GM18511 (cell line): ENCODE results near the gene HBS1L.
"Not testable (repeated sequence)": the region's sequence is repeated elsewhere in the genome, so short reads cannot be mapped to it uniquely, and the experiment has no call there.

Experiments used
- ATAC-seq: cut with Tn5 transposase; IDR thresholded peaks from one replicate; pipeline ENCODE4 v1.9.1; 2021; ENCODE audit warnings: mild to moderate bottlenecking, moderate library complexity; ENCODE audit not compliant: unreplicated experiment

Gene HBS1L

DNA sequence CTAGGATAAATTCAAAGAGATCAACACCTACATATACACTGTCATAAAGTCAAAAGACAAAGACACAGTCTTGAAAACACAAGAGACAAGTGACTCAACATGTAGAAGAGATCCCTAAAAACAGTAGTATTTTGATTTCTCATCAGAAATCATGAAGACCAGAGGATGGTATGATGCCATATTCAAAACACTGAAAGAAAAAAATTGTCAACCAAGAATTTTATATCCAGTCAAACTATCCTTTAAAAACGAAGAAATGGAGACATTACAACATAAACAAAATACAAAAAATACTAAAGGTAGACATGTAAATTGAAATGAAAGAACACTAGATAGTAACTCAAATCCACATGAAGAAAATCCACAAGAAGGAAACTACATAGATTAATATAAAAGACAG lies 27.3 kb upstream of the HBS1L start:
- no peak for ATAC-seq

DNA sequence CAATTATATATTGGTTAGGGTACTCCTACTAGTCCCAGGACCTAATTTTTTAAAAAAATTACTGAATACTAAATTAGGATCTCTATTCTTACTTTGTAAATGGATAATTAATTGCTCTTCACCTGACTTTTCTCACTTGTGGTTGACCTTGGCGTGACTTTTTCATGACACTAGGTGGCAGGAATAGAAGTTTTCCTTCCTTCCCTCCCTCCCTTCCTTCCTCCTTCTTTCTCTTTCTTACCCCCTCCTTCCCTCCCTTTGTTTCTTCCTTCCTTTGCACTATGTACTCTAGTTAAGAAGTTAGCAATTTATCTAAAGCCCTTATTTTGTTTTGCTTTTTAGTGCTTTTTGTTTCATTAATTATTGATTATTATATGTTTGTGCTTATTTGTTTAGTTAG lies 20.4 kb upstream of the HBS1L start:
- no peak for ATAC-seq

DNA sequence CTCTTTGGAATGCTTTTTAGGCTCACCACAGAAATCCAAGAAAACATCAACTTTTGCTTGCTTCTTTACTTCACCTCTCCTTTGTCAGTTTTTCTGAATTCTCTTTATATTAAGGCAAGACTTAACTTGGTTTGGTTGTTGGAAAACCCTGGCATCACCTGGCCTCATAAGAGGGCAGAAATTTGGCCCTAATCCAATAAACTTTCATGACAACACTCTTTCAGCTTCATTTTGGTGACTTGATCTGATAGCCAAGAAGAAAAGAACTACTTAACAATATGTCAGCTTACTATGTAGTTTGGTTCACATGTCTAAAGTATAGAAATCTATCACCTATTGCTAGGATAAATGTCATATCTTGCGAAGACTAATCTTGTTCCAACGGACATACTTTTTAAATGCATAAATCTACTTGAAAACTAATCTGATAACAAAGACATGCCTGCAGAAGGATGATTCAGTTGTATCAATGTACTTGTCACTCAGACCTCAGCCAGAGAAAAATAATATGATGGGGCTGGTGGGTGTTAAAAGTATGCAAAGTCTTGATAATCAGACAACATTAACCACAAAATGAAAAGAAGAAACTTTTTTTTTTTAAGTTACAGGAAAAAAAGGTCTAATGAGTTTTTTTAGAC lies 19.3 kb upstream of the HBS1L start:
- ATAC-seq: no peak

DNA sequence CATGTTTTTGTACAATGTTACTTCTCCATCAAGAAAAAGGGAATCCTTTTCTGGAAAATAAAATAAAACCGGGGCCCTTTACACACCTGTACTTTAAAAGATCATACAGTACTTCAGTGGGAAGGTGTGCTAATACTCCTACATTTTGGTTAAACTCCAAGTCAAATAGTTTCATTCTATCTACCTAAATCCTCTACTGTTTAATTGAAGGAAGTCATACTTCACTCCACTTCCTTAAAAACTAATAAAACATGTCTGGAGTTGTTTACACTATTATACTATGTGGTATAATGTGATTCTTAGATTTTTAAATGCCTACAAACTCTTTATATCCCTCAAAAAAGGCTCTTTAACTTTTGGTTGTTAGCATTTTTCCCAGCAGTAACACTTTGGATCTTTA lies 18.6 kb upstream of the HBS1L start:
- ATAC-seq: no peak

DNA sequence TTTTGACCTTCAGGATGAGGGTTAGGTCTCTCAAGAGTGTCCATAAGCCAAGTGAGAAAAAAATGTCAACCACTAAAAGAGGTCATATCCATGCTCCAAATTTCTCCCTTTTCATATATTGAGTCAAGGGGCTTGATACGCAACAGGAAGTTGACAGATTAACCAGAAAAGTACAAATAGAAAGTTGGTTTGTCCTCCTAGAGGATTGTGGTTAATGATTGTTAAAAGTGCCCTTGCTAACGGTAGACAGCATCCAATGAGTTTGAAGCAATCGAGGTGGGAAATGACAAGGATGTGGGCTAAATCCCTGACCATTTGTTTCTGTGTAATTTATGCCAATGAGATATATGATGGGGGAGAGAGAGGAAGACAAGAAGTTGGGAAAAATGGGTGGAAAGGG lies 18.1 kb upstream of the HBS1L start:
- no peak for ATAC-seq

DNA sequence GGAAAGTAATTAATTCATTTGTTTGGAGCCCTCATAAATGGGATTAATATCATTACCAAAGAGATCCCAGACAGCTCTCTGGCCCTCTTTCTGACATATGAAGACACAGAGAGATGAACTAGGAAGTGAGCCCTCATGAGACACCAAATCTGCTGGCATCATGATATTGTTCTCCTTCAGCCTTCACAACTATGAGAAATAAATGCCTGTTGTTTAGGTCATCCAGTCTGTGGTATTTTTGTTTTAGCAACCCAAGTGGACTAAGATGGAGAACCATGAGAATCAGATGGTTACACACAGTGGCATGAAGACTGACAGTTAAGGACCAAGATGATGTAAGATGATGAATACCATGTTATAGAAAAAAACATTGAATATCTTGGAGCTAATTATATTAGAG lies 16.9 kb upstream of the HBS1L start:
- ATAC-seq: no peak

DNA sequence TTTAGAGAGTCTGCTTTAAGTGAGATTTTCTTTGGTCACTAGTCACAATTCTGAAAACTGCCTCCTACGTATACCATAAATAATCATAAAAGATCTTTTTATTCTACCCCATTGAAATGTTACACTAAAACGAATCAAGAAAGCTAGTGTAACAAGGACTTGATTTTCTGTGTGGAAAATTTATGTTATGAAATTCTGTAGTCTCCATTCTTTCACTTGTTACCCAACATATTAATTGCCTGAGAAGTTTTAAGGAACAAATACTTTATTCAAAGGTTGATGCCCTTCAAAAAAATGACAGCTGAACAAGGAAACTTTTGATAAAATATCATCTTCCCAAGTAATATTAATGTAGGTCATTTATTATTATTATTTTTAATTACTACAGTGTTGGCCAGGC lies 13.3 kb upstream of the HBS1L start:
- no peak for ATAC-seq

DNA sequence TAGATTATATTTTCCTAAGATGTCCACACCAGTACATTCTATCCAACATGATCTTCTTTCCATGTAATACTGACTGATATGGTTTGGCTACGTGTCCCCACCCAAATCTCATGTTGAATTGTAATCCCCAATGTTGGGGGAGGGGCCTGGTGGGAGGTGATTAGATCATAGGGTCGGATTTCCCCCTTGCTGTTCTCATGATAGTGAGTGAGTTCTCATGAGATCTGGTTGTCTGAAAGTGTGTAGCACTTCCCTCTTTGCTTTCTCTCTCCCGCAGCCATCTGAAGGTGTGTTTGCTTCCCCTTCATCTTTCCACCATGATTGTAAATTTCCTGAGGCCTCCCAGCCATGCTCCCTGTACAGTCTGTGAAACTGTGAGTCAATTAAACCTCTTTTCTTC lies 12.2 kb upstream of the HBS1L start:
- no peak for ATAC-seq

DNA sequence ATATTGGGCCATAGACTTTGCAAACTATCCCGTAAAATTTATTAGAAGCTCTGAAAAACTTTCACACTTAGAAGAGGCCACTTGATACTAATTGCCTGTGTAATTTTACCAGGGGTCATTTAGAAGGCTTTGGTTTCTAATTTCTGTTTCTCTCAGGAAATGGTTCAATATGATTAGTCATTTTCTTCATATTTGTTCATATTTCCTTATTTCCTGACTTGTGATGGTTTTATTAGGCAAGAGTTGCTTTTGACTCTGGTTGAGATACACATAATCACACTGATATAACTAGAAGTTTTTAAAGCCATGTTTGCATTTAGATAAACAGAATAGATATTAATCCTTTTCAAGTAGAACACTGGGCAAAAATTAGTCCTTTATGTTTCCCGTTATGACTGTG lies 11.8 kb upstream of the HBS1L start:
- no peak for ATAC-seq

DNA sequence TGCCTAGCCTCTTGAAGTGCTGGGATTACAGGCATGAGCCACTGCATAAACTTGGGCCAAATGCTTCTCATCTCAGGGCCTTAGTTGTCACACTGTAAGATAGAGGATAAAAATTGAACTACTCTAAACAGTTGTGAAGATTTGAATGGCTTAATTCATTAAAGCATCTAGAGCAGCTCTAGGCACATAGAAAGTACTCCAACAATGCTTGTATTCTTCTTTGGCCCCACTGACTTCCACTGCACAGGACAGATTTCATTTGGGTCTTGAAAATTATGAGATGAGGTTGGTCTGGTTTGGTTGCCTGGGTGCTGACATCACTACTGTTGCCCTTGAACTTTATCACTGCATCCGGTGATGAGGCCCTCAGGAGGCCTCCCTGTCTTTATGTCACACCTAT lies 10.0 kb upstream of the HBS1L start:
- ATAC-seq: no peak

DNA sequence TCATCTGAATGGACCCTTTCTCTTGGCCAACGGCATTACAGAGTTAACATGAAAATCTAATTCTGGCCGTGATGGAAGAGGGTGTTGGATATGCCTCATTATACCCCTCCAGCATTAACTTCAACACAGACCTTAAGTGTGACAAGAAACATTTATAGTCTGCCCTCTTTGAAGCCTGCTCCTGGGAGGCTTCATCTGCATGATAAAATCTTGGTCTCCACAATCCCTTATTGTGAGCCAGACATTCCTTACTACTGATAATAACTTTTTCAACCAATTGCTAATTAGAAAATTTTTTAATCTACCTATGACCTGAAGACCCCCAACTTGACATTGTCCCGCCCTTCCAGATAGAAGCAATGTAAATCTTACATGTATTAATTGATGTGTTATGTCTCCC lies 9.3 kb upstream of the HBS1L start:
- ATAC-seq: no peak

DNA sequence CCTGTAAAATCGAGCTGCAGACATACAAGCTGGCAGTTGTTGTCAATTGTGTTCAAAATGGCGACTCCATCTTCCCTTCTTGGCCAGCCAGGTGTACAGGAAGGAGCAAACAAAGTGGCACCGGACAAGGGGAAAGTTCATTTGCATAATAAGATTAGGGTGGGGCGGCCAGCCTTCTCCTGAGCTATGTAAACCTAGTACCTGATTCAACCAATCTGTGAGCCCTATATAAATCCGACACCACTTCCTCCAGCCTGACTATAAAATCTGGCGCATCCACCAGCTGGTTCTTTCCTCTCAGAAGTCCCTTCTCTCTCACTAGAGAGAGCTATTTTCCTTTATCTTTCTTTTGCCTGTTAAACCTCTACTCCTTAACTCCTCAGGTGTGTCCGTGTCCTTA lies 8.1 kb upstream of the HBS1L start:
- ATAC-seq: no peak

DNA sequence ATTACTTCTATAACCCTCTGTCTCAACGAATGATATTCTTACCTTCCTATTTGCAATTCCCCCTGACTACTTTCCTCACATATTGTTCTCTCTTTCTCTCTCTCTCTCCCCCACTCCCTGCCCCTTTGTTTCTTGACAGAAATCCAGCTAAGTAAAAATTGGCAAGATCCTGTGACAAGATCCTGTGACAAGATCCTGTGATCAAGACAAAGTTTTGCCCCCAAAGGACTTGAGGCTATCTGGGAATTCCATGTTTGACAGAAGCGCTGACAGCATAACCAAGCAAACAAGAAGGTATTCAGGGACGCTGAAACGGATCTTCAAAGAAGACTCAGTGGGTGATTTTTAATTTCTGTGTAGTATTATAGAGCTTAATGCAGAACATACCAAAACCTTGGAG lies 5.5 kb upstream of the HBS1L start:
- no peak for ATAC-seq

DNA sequence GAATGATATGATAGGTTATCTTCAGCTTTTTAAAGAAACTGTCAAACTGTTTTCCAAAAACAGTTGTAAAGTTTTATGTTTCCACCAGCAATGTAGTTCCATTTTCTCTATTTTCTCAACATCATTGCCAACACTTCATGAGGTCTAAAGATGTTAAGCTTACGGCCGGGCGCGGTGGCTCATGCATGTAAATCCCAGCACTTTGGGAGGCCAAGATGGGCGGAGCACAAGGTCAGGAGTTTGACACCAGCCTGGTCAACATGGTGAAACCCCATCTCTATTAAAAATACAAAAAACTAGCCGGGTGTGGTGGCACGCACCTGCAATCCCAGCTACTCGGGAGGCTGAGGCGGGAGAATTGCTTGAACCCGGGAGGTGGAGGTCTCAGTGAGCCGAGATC lies 3.7 kb upstream of the HBS1L start:
- not testable (repeated sequence) for ATAC-seq

DNA sequence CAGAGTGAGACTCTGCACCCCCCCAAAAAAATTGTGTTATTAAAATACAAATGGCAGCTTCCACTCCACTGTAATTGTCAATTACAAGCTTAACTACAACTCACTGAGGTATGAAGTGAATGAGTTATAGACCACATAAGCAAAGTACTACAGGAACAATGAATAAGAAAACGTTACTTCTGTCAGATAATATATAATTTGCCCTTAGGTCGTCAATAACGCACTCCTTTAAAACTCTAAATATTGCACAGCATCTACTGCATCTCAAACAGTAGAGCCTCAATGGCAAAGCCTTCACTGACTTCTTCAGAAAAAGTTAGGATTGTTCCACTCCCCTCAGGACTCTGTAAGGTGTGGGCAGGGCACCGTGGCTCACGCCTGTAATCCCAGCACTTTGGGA lies 2.0 kb upstream of the HBS1L start:
- ATAC-seq: no peak

DNA sequence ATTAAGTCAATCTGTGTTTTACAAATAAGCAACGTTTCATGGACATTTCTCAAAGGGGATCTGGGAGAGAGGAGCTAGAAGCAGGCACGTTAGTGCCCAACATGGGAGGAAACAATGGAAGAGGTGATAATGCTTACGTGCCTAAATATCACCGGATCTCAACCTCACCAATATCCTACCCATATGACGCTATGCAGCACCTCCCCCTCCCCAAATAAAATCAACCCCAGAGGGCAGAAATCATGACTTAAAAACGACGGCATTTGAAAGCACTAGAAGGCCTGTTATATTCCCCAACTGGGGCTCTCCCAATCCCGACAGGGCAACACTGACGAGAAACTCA lies 425 bp downstream of the HBS1L start:
- ATAC-seq: peak; percentile 9

DNA sequence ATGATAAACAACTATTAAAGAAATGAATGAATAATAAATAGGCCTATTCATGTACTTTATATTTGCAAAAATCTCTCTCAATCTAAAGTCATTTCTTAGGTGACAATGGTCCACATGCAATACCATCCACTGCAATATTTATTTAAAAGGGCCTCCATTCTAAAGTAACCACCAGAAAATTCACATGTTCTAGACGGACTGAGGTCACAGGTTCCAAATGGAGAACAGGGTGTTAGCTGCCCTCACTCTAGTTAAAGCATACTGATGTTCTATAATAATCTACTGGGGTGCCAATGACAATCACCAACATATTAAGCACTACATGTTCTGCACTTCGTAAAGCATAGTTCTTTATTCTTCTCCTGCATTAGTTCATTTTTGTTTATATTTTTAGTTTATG lies 1.2 kb downstream of the HBS1L start:
- no peak for ATAC-seq

DNA sequence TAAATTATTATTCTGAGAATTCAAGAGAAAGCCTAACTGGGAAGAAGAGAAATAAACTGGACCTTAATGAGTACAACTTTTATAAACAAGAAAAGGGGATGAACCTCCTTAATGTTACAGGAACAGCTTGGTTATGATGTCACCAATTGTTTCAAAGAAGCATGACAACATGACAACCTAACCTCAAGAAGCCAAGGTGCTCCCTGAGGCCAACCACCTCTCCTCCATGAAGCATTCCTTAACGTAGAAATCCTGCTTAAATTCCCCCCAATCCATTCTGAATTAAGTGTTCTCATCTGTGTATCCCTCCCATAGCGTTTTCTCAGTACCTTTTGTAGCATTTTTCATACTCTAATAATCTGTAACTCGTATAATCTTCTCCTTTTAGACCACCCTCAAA lies 1.7 kb downstream of the HBS1L start:
- no peak for ATAC-seq

DNA sequence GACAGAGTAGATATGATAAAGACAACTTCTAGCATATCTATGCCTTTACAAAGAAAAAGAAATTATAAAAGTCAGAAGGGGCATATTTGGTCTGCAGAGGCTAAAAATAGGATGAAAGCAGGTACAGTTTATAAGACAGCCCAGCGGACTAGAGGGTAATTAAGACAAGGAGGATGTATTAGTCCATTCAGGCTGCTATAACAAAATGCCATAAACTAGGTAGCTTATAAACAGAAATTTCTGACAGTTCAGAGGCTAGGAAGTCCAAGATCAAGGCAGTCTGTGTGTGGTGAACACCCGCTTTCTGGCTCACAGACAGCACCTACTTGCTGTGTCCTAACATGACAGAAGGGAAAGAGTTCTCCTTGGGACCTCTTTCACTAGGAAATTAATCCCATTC lies 5.7 kb downstream of the HBS1L start:
- ATAC-seq: no peak

DNA sequence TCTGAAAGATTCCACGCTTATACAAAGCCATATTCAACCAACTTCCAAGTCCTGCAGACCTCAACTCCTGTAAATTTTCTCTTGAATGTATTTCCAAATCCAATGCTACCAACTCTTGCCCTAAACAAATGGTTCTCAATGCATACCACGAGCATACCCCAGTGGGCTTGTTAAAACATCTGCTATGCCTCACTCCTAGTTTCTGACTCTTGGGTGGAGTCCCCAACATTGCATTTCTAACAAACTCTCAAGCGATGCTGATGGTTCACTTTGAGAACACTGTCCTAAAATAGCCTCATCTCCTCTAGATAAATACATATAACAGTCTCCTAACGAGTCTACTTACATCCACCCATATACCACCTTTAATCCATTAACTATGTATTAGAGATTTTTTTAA lies 7.3 kb downstream of the HBS1L start:
- no peak for ATAC-seq

DNA sequence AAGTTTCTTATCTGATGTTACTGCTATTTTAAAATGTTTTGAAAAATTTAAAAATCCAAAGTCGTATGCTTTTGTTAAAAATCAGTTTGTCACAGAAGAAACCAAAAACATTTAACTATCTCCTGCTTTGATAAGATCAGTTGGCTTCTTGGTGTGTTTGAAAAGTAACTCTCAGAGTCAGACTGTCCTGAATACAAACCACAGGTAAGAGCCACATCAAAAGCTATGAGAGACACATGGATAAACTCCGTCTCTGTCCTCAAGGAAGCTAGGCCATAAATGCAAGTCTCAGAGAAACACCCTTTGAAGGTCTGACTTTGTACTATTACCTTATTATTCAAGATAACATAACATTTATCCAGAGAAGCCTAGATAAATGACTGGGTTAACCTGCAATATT lies 7.7 kb downstream of the HBS1L start:
- no peak for ATAC-seq

DNA sequence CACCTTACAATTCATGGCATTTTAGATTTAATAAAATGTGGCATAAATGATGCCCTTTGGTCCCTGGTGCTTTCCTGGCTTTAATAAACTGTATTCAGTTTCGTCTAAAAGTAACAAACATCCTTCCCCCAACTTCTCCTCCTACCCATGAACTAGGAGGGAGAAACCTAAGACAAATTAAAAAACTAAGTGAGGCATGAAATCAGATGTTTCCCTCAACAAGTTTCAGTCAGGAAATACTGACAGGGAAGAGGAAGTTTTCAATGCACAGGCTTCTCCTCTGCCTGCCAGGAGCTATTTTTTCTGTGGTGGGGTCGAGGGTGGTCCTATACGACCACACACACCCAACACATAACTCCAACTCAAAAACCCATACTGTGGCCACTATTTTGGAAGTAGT lies 10.0 kb downstream of the HBS1L start:
- ATAC-seq: no peak

DNA sequence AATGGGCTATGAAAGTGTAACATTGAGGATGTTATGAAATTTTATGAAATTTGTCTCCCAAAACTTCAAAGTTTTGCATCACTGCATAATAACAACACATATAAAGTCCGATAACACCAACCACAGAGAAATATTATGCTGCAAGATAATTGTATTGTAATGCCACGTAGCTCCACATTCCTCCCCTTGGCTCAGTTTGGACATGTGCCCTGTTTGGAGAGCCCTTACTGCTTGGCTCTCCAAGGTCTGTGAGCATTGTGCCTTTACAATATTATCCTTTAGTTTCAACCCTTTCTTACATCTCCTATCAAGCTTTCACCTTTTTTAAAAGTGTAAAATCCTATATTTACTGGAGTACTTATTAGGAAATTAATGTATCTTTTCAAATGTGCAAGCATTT lies 10.8 kb downstream of the HBS1L start:
- no peak for ATAC-seq

DNA sequence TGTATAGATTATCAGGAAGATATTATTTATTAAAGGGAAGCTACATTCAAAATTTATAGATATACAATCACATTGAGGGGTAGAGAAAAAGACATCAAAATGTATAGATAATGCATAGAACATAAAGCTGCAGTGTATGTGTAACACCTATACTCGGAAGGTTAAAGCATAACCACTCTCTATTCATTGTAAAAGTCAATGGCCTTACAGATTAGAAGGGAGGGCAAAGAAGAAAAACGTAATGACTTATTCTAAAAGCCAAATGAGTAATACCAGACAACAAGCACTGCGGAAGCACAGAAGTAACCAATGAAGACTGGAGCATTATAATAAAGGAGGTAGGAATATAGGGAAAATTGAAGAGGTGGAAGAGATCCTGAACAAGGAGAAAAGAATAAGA lies 11.3 kb downstream of the HBS1L start:
- no peak for ATAC-seq
